HL-60 (cell line): ENCODE measurements around the gene PARP12.

Experiments used
- DNase-seq, 2 experiments: peaks; one replicate each; pipeline ENCODE4 v3.0.0-alpha.2; 2010 to 2020; ENCODE audit warnings: low read depth in 1 of 2, low spot score in 1 of 2
- H3K27ac ChIP-seq: fragments of 250-450 bp; sonication (Bioruptor Pico); replicated peaks from 2 replicates; pipeline ENCODE4 v1.5.1; 2020; ENCODE audit warnings: mild to moderate bottlenecking, moderate library complexity
- H3K27me3 ChIP-seq: fragments of 250-450 bp; sonication (Bioruptor Pico); 2 replicates; pipeline ENCODE4 v1.5.1; 2021; ENCODE audit warnings: mild to moderate bottlenecking, moderate library complexity; ENCODE audit not compliant: insufficient read depth, poor library complexity, severe bottlenecking
- H3K4me3 ChIP-seq: replicated peaks from 2 replicates; pipeline ENCODE4 v1.5.1; 2011; ENCODE audit warnings: mild to moderate bottlenecking, control low read depth, low read length; ENCODE audit not compliant: insufficient read depth
- CTCF ChIP-seq: IDR thresholded peaks from one replicate; pipeline ENCODE4 v1.5.1; 2011; ENCODE audit warnings: low read length, control low read depth, inconsistent platforms; ENCODE audit not compliant: insufficient read depth
- GABPA ChIP-seq: IDR thresholded peaks from 2 replicates; pipeline ENCODE4 v1.6.1; 2012; ENCODE audit warnings: low read depth
- POLR2AphosphoS5 ChIP-seq: IDR thresholded peaks from 2 replicates; pipeline ENCODE4 v1.6.1; 2012; ENCODE audit warnings: low read depth
- REST ChIP-seq: IDR thresholded peaks from 2 replicates; pipeline ENCODE4 v1.6.1; 2012; ENCODE audit warnings: low read depth; ENCODE audit not compliant: insufficient replicate concordance
- SPI1 ChIP-seq: IDR thresholded peaks from 2 replicates; pipeline ENCODE4 v1.6.1; 2012; ENCODE audit warnings: low read depth, mild to moderate bottlenecking, borderline replicate concordance

The PARP12 gene

GRCh38 chr7:140059273-140060242 is 3.2 kb downstream of the PARP12 start:
- no peak for DNase-seq
- Histone ChIP-seq H3K27ac (no peak overlapping the region), H3K4me3 (no peak overlapping the region), H3K27me3 (peaks cover 19% of the 10 kb centered on the region)
- TF ChIP-seq REST (no peak), CTCF (no peak), GABPA (no peak), POLR2AphosphoS5 (no peak)

DNA sequence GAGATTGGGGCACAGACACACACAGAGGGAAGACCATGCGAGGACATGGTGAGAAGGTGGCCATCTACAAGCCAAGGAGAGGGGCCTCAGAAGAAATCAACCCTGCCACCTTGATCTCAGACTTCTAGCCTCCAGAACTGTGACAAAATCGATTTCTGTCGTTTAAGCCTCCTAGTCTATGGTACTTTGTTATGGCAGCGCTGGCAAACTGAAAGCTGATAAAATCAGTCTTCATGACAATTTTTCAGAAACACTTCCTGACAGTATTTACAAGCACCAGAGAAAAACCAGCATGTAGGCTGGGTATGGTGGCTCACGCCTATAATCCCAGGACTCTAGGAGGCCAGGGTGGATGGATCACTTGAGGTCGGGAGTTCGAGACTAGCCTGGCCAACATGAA is 4.2 kb downstream of the PARP12 start:
- no peak for DNase-seq
- TF ChIP-seq SPI1 (no peak), GABPA (no peak), POLR2AphosphoS5 (no peak), REST (no peak), CTCF (no peak)
- Histone ChIP-seq H3K4me3 (no peak overlapping the region), H3K27ac (no peak overlapping the region), H3K27me3 (peaks cover 14% of the 10 kb centered on the region)

- no peak for TF ChIP-seq CTCF
- no peak for TF ChIP-seq GABPA
- TF ChIP-seq SPI1: no peak
- TF ChIP-seq REST: no peak
- TF ChIP-seq POLR2AphosphoS5: no peak
- H3K27ac ChIP-seq: no peak overlapping the region
- peaks cover 7% of the 10 kb centered on the region for H3K27me3 ChIP-seq
- no peak for DNase-seq
- no peak overlapping the region for H3K4me3 ChIP-seq
These were observed 5.6 kb downstream of the PARP12 start for GRCh38 chr7:140057143-140057535.
